Trophoblast cell (in vitro differentiated cells and primary cell): ENCODE measurements around the gene DOK5.

Experiments
- DNase-seq, 2 donors: peaks; one replicate each; pipeline ENCODE4 v3.0.0-alpha.2; 2016
- H2AFZ ChIP-seq: 2 replicates; pipeline ENCODE4 v1.6.1; 2013; ENCODE audit warnings: low read length, moderate library complexity, mild to moderate bottlenecking; ENCODE audit not compliant: insufficient read depth, poor library complexity
- H2AK5ac ChIP-seq: 2 replicates; pipeline ENCODE4 v1.6.1; 2013; ENCODE audit warnings: mild to moderate bottlenecking, low read length
- H2BK120ac ChIP-seq: 2 replicates; pipeline ENCODE4 v1.6.1; 2013; ENCODE audit warnings: low read length, mild to moderate bottlenecking, moderate library complexity; ENCODE audit not compliant: insufficient read depth, poor library complexity
- H2BK12ac ChIP-seq: 2 replicates; pipeline ENCODE4 v1.6.1; 2013; ENCODE audit warnings: mild to moderate bottlenecking, low read length, moderate library complexity
- H2BK5ac ChIP-seq: 2 replicates; pipeline ENCODE4 v1.6.1; 2013; ENCODE audit warnings: low read length, low read depth, moderate library complexity, mild to moderate bottlenecking; ENCODE audit not compliant: poor library complexity
- H3K14ac ChIP-seq: 2 replicates; pipeline ENCODE4 v1.6.1; 2013; ENCODE audit warnings: mild to moderate bottlenecking, low read length
- H3K18ac ChIP-seq: 2 replicates; pipeline ENCODE4 v1.6.1; 2013; ENCODE audit warnings: mild to moderate bottlenecking, low read length
- H3K23ac ChIP-seq: 2 replicates; pipeline ENCODE4 v1.6.1; 2013; ENCODE audit warnings: low read length
- H3K27ac ChIP-seq: 2 replicates; pipeline ENCODE4 v1.5.1; 2013; ENCODE audit warnings: low read depth, mild to moderate bottlenecking, inconsistent platforms, low read length, moderate library complexity
- H3K27me3 ChIP-seq: 2 replicates; pipeline ENCODE4 v1.6.1; 2013; ENCODE audit warnings: inconsistent platforms, mild to moderate bottlenecking, low read length, moderate library complexity; ENCODE audit not compliant: insufficient read depth
- H3K36me3 ChIP-seq, 2 experiments: 1 replicate in 1 of 2; 2 replicates in 1 of 2; pipeline ENCODE4 v1.6.1; 2013; ENCODE audit warnings: low read length in 2 of 2, mild to moderate bottlenecking in 2 of 2, moderate library complexity in 1 of 2; ENCODE audit not compliant: insufficient read depth in 2 of 2, control insufficient read depth in 1 of 2
- H3K4ac ChIP-seq: 2 replicates; pipeline ENCODE4 v1.6.1; 2013; ENCODE audit warnings: low read depth, mild to moderate bottlenecking, low read length, moderate library complexity
- H3K4me1 ChIP-seq, 2 experiments: 1 replicate in 1 of 2; 2 replicates in 1 of 2; pipeline ENCODE4 v1.6.1; 2013; ENCODE audit warnings: low read length in 2 of 2, mild to moderate bottlenecking in 2 of 2, moderate library complexity in 1 of 2; ENCODE audit not compliant: insufficient read depth in 2 of 2, control insufficient read depth in 1 of 2
- H3K4me2 ChIP-seq: 2 replicates; pipeline ENCODE4 v1.6.1; 2013; ENCODE audit warnings: inconsistent platforms, mild to moderate bottlenecking, low read length, moderate library complexity
- H3K4me3 ChIP-seq: 2 replicates; pipeline ENCODE4 v1.5.1; 2013; ENCODE audit warnings: mild to moderate bottlenecking, low read depth, low read length, inconsistent platforms
- H3K79me1 ChIP-seq: one replicate; pipeline ENCODE4 v1.6.1; 2013; ENCODE audit warnings: low read length
- H3K79me2 ChIP-seq: 2 replicates; pipeline ENCODE4 v1.6.1; 2013; ENCODE audit warnings: low read length, mild to moderate bottlenecking; ENCODE audit not compliant: control insufficient read depth, insufficient read depth, poor library complexity
- H3K9ac ChIP-seq: 2 replicates; pipeline ENCODE4 v1.6.1; 2013; ENCODE audit warnings: mild to moderate bottlenecking, low read length
- H3K9me3 ChIP-seq: 2 replicates; pipeline ENCODE4 v1.6.1; 2013; ENCODE audit warnings: low read depth, mild to moderate bottlenecking, control low read depth, inconsistent platforms, low read length; ENCODE audit not compliant: insufficient read depth
- H4K12ac ChIP-seq: 2 replicates; pipeline ENCODE4 v1.6.1; 2013; ENCODE audit warnings: low read depth, mild to moderate bottlenecking, low read length, moderate library complexity
- H4K8ac ChIP-seq: 2 replicates; pipeline ENCODE4 v1.6.1; 2013; ENCODE audit warnings: low read depth, mild to moderate bottlenecking, low read length, moderate library complexity
- H4K91ac ChIP-seq: one replicate; pipeline ENCODE4 v1.6.1; 2013; ENCODE audit warnings: low read depth, mild to moderate bottlenecking, low read length, moderate library complexity
- WGBS: extraction: QIAGEN DNeasy Blood & Tissue Kit; methylation state at CpG from one replicate; pipeline ENCODE4 v1.1.7; 2013; ENCODE audit warnings: missing lambda C conversion rate; ENCODE audit not compliant: insufficient read length, insufficient coverage; ENCODE audit errors: extremely low coverage; 5-methylcytosine and 5-hydroxymethylcytosine counted together

The DOK5 gene

GRCh38 chr20:54502179-54502578 lies 26.8 kb downstream of the DOK5 start:
- Histone ChIP-seq H4K12ac (no peak overlapping the region), H2BK5ac (no peak overlapping the region), H3K4ac (no peak overlapping the region), H2BK12ac (no peak overlapping the region), H2AFZ (no peak overlapping the region), H2AK5ac (no peak overlapping the region), H3K36me3 (peaks cover 0 to 2% of the 10 kb centered on the region in 2 experiments), H3K14ac (no peak overlapping the region), H4K8ac (no peak overlapping the region), H3K79me2 (no peaks in the 10 kb centered on the region), H3K4me1 (no peaks in the 10 kb centered on the region), H3K9ac (no peak overlapping the region), H2BK120ac (no peak overlapping the region), H3K27ac (no peak overlapping the region), H3K79me1 (no peaks in the 10 kb centered on the region), H3K4me3 (no peak overlapping the region), H3K18ac (no peak overlapping the region), H3K9me3 (peaks cover 2% of the 10 kb centered on the region), H3K4me2 (no peak overlapping the region), H3K27me3 (no peaks in the 10 kb centered on the region), H3K23ac (no peak overlapping the region), H4K91ac (no peak overlapping the region)
- DNase-seq = no peak
- no CpG with 5 or more reads among the region's 4 CpGs for WGBS

- H3K4me3 ChIP-seq = no peak overlapping the region
- no peak overlapping the region for H2AFZ ChIP-seq
- H2AK5ac ChIP-seq = no peak overlapping the region
- H2BK12ac ChIP-seq = no peak overlapping the region
- H3K79me2 ChIP-seq = no peaks in the 10 kb centered on the region
- H3K27me3 ChIP-seq = no peaks in the 10 kb centered on the region
- H3K14ac ChIP-seq = no peak overlapping the region
- H2BK120ac ChIP-seq = no peak overlapping the region
- no peak overlapping the region for H3K23ac ChIP-seq
- peaks cover 0 to 2% of the 10 kb centered on the region in 2 experiments for H3K36me3 ChIP-seq
- no peaks in the 10 kb centered on the region for H3K4me1 ChIP-seq
- no peak overlapping the region for H3K27ac ChIP-seq
- no peak overlapping the region for H3K4me2 ChIP-seq
- H4K91ac ChIP-seq = no peak overlapping the region
- H3K4ac ChIP-seq = no peak overlapping the region
- no peak overlapping the region for H2BK5ac ChIP-seq
- DNase-seq = no peak
- H4K12ac ChIP-seq = no peak overlapping the region
- no CpG with 5 or more reads among the region's 6 CpGs for WGBS
- no peak overlapping the region for H3K9ac ChIP-seq
- H4K8ac ChIP-seq = no peak overlapping the region
- peaks cover 2% of the 10 kb centered on the region for H3K9me3 ChIP-seq
- H3K79me1 ChIP-seq = no peaks in the 10 kb centered on the region
- no peak overlapping the region for H3K18ac ChIP-seq
These were observed 31.2 kb downstream of the DOK5 start for GRCh38 chr20:54506643-54507042.

GRCh38 chr20:54510541-54511129 lies 35.2 kb downstream of the DOK5 start:
- H2BK120ac ChIP-seq = no peak overlapping the region
- H2BK5ac ChIP-seq = no peak overlapping the region
- no peak overlapping the region for H4K91ac ChIP-seq
- no peaks in the 10 kb centered on the region for H3K9me3 ChIP-seq
- no peak overlapping the region for H4K8ac ChIP-seq
- no peak overlapping the region for H4K12ac ChIP-seq
- H3K36me3 ChIP-seq = peaks cover 0 to 2% of the 10 kb centered on the region in 2 experiments
- no peaks in the 10 kb centered on the region for H3K79me2 ChIP-seq
- H2AFZ ChIP-seq = no peak overlapping the region
- no peak for DNase-seq
- no peak overlapping the region for H3K23ac ChIP-seq
- no peaks in the 10 kb centered on the region for H3K79me1 ChIP-seq
- H3K14ac ChIP-seq = no peak overlapping the region
- H3K9ac ChIP-seq = no peak overlapping the region
- H3K4me2 ChIP-seq = no peak overlapping the region
- H3K27me3 ChIP-seq = no peaks in the 10 kb centered on the region
- no peak overlapping the region for H3K27ac ChIP-seq
- no peak overlapping the region for H2AK5ac ChIP-seq
- no CpG with 5 or more reads among the region's 7 CpGs for WGBS
- H3K18ac ChIP-seq = no peak overlapping the region
- H3K4me1 ChIP-seq = peaks cover 0 to 2% of the 10 kb centered on the region in 2 experiments
- H3K4ac ChIP-seq = no peak overlapping the region
- H3K4me3 ChIP-seq = no peak overlapping the region
- no peak overlapping the region for H2BK12ac ChIP-seq

GRCh38 chr20:54512694-54513093 lies 37.3 kb downstream of the DOK5 start:
- H4K8ac ChIP-seq = no peak overlapping the region
- H3K79me1 ChIP-seq = no peaks in the 10 kb centered on the region
- no peak overlapping the region for H2BK5ac ChIP-seq
- H2AK5ac ChIP-seq = no peak overlapping the region
- no peak overlapping the region for H3K23ac ChIP-seq
- no peak overlapping the region for H4K12ac ChIP-seq
- H3K4me3 ChIP-seq = no peak overlapping the region
- no peak for DNase-seq
- no peak overlapping the region for H2BK120ac ChIP-seq
- peaks cover 0 to 2% of the 10 kb centered on the region in 2 experiments for H3K4me1 ChIP-seq
- no peak overlapping the region for H3K27ac ChIP-seq
- peak overlapping the region; percentile 53 for H3K9ac ChIP-seq
- H3K4ac ChIP-seq = no peak overlapping the region
- no peak overlapping the region for H3K4me2 ChIP-seq
- peaks cover 0 to 2% of the 10 kb centered on the region in 2 experiments for H3K36me3 ChIP-seq
- H2AFZ ChIP-seq = no peak overlapping the region
- H3K27me3 ChIP-seq = no peaks in the 10 kb centered on the region
- H3K79me2 ChIP-seq = no peaks in the 10 kb centered on the region
- no peaks in the 10 kb centered on the region for H3K9me3 ChIP-seq
- no CpG with 5 or more reads among the region's 4 CpGs for WGBS
- H3K14ac ChIP-seq = no peak overlapping the region
- H4K91ac ChIP-seq = no peak overlapping the region
- no peak overlapping the region for H3K18ac ChIP-seq
- H2BK12ac ChIP-seq = no peak overlapping the region
